Measurements from ENCODE around the gene HSPA12A.
A peak's percentile ranks its signal among the peaks of the same experiment; 100 is the strongest.

HSPA12A gene

GRCh38 chr10:116723428-116724281, 18.7 kb downstream of the HSPA12A start:
- Histone ChIP-seq H3K4me2 (peak overlapping the region in 9 of 11 experiments; percentile 33 to 82 (median 67); a peak in 17 of 22 replicates), H3K9me3 (replicated peaks in 1 of 11) (no peaks in the 10 kb centered on the region), H4K20me1 (peaks cover 0 to 17% (median 0%) of the 10 kb centered on the region in 11 experiments; a peak in 2 of 22 replicates), H3K4me1 (peaks cover 0 to 30% (median 24%) of the 10 kb centered on the region in 10 experiments; a peak in 15 of 20 replicates), H3K27me3 (peaks cover 0 to 19% (median 6%) of the 10 kb centered on the region in 11 experiments; a peak in 12 of 22 replicates), H3K27ac (no peak overlapping the region), H3K4me3 (no peak overlapping the region), H3K9ac (peak overlapping the region in 1 of 11 experiments; percentile 9; a peak in 1 of 22 replicates), H3K36me3 (no peaks in the 10 kb centered on the region)
- TF ChIP-seq Cebpa-rat (IDR thresholded peaks at IDR 0.05), result no peak

- peak overlapping the region in 9 of 11 experiments; percentile 33 to 82 (median 67); a peak in 15 of 22 replicates for H3K4me2 ChIP-seq
- no peak overlapping the region for H3K9ac ChIP-seq
- H3K27me3 ChIP-seq, result peaks cover 0 to 19% (median 6%) of the 10 kb centered on the region in 11 experiments; a peak in 12 of 22 replicates
- no peak for TF ChIP-seq Cebpa-rat (IDR thresholded peaks at IDR 0.05)
- H3K36me3 ChIP-seq, result no peaks in the 10 kb centered on the region
- no peaks in the 10 kb centered on the region for H3K9me3 ChIP-seq (replicated peaks in 1 of 11)
- H3K4me1 ChIP-seq, result peaks cover 0 to 30% (median 24%) of the 10 kb centered on the region in 10 experiments; a peak in 15 of 20 replicates
- H3K4me3 ChIP-seq, result no peak overlapping the region
- no peak overlapping the region for H3K27ac ChIP-seq
- H4K20me1 ChIP-seq, result peaks cover 0 to 17% (median 0%) of the 10 kb centered on the region in 11 experiments; a peak in 2 of 22 replicates
Measured at GRCh38 chr10:116722736-116723427, 19.5 kb downstream of the HSPA12A start.

GRCh38 chr10:116721547-116722392, 20.6 kb downstream of the HSPA12A start:
- Histone ChIP-seq H3K9ac (no peak overlapping the region), H3K4me1 (peaks cover 0 to 30% (median 24%) of the 10 kb centered on the region in 10 experiments; a peak in 15 of 20 replicates), H3K4me2 (no peak overlapping the region), H3K4me3 (no peak overlapping the region), H3K9me3 (replicated peaks in 1 of 11) (no peaks in the 10 kb centered on the region), H3K27ac (no peak overlapping the region), H3K36me3 (no peaks in the 10 kb centered on the region), H4K20me1 (peaks cover 0 to 17% (median 0%) of the 10 kb centered on the region in 11 experiments; a peak in 2 of 22 replicates), H3K27me3 (peaks cover 0 to 19% (median 6%) of the 10 kb centered on the region in 11 experiments; a peak in 12 of 22 replicates)
- no peak for TF ChIP-seq Cebpa-rat (IDR thresholded peaks at IDR 0.05)

GRCh38 chr10:116720668-116721546, 21.5 kb downstream of the HSPA12A start:
- no peaks in the 10 kb centered on the region for H3K9me3 ChIP-seq (replicated peaks in 1 of 11)
- H4K20me1 ChIP-seq, result peaks cover 0 to 17% (median 0%) of the 10 kb centered on the region in 11 experiments; a peak in 2 of 22 replicates
- H3K27ac ChIP-seq, result no peak overlapping the region
- H3K4me3 ChIP-seq, result no peak overlapping the region
- H3K27me3 ChIP-seq, result peaks cover 0 to 19% (median 6%) of the 10 kb centered on the region in 11 experiments; a peak in 12 of 22 replicates
- no peaks in the 10 kb centered on the region for H3K36me3 ChIP-seq
- no peak overlapping the region for H3K4me2 ChIP-seq
- no peak overlapping the region for H3K9ac ChIP-seq
- peaks cover 0 to 30% (median 24%) of the 10 kb centered on the region in 10 experiments; a peak in 15 of 20 replicates for H3K4me1 ChIP-seq
- TF ChIP-seq Cebpa-rat (IDR thresholded peaks at IDR 0.05), result no peak

GRCh38 chr10:116720241-116720643, 22.1 kb downstream of the HSPA12A start:
- H3K27ac ChIP-seq, result no peak overlapping the region
- no peaks in the 10 kb centered on the region for H3K9me3 ChIP-seq (replicated peaks in 1 of 11)
- peaks cover 0 to 30% (median 24%) of the 10 kb centered on the region in 10 experiments; a peak in 15 of 20 replicates for H3K4me1 ChIP-seq
- H3K4me3 ChIP-seq, result no peak overlapping the region
- H3K4me2 ChIP-seq, result no peak overlapping the region
- H3K36me3 ChIP-seq, result no peaks in the 10 kb centered on the region
- H3K9ac ChIP-seq, result no peak overlapping the region
- H3K27me3 ChIP-seq, result peaks cover 0 to 16% (median 4%) of the 10 kb centered on the region in 11 experiments; a peak in 12 of 22 replicates
- peaks cover 0 to 17% (median 0%) of the 10 kb centered on the region in 11 experiments; a peak in 2 of 22 replicates for H4K20me1 ChIP-seq
- TF ChIP-seq Cebpa-rat (IDR thresholded peaks at IDR 0.05), result no peak

GRCh38 chr10:116719804-116720203, 22.6 kb downstream of the HSPA12A start:
- Histone ChIP-seq H3K36me3 (no peaks in the 10 kb centered on the region), H3K4me2 (no peak overlapping the region), H3K9me3 (replicated peaks in 1 of 11) (no peaks in the 10 kb centered on the region), H3K4me1 (peaks cover 0 to 26% (median 22%) of the 10 kb centered on the region in 10 experiments; a peak in 15 of 20 replicates), H4K20me1 (peaks cover 0 to 17% (median 0%) of the 10 kb centered on the region in 11 experiments; a peak in 2 of 22 replicates), H3K27me3 (peaks cover 0 to 14% (median 0%) of the 10 kb centered on the region in 11 experiments; a peak in 12 of 22 replicates), H3K4me3 (no peak overlapping the region), H3K27ac (no peak overlapping the region), H3K9ac (no peak overlapping the region)
- TF ChIP-seq Cebpa-rat (IDR thresholded peaks at IDR 0.05), result no peak

- no peak for TF ChIP-seq Cebpa-rat (IDR thresholded peaks at IDR 0.05)
- Histone ChIP-seq H3K9me3 (replicated peaks in 1 of 11) (no peaks in the 10 kb centered on the region), H3K4me1 (peaks cover 0 to 9% (median 4%) of the 10 kb centered on the region in 10 experiments; a peak in 13 of 20 replicates), H3K27me3 (peaks cover 0 to 11% (median 0%) of the 10 kb centered on the region in 11 experiments; a peak in 11 of 22 replicates), H3K27ac (no peak overlapping the region), H3K4me2 (no peak overlapping the region), H4K20me1 (peaks cover 0 to 3% (median 0%) of the 10 kb centered on the region in 11 experiments; a peak in 1 of 22 replicates), H3K9ac (no peak overlapping the region), H3K36me3 (no peaks in the 10 kb centered on the region), H3K4me3 (no peak overlapping the region)
Measured at GRCh38 chr10:116718058-116718457, 24.3 kb downstream of the HSPA12A start.

Data from BLaER1 treated with 17β-estradiol and CSF1 and Interleukin-3, amounts not matched to agents 10 nM and 100 nM (cell line).